GM21619 (cell line): Measurements from ENCODE around the gene VPS18.

Experiments used
- ATAC-seq: cut with Tn5 transposase; IDR thresholded peaks from one replicate; pipeline ENCODE4 v1.9.1; 2021; ENCODE audit not compliant: unreplicated experiment

Gene VPS18

GRCh38 chr15:40934457-40934856 is 40.2 kb downstream of the VPS18 start:
- ATAC-seq: no peak

GRCh38 chr15:40936234-40936708 is 42.0 kb downstream of the VPS18 start:
- ATAC-seq: no peak

- ATAC-seq: no peak
These were observed 42.7 kb downstream of the VPS18 start for GRCh38 chr15:40936709-40937666.

GRCh38 chr15:40937762-40938535 is 43.7 kb downstream of the VPS18 start:
- no peak for ATAC-seq

GRCh38 chr15:40938536-40938870 is 44.3 kb downstream of the VPS18 start:
- ATAC-seq: no peak

GRCh38 chr15:40940296-40940801 is 46.1 kb downstream of the VPS18 start:
- ATAC-seq: no peak

- ATAC-seq: no peak
These were observed 46.8 kb downstream of the VPS18 start for GRCh38 chr15:40941068-40941527.

GRCh38 chr15:40941528-40942336 is 47.5 kb downstream of the VPS18 start:
- ATAC-seq: peak; percentile 55

GRCh38 chr15:40942337-40942854 is 48.1 kb downstream of the VPS18 start:
- ATAC-seq: peak; percentile 1

- no peak for ATAC-seq
These were observed 48.6 kb downstream of the VPS18 start for GRCh38 chr15:40942878-40943277.

- no peak for ATAC-seq
These were observed 49.6 kb downstream of the VPS18 start for GRCh38 chr15:40943764-40944365.

- no peak for ATAC-seq
These were observed 50.5 kb downstream of the VPS18 start for GRCh38 chr15:40944510-40945296.

GRCh38 chr15:40948706-40949473 is 54.6 kb downstream of the VPS18 start:
- no peak for ATAC-seq

- no peak for ATAC-seq
These were observed 55.5 kb downstream of the VPS18 start for GRCh38 chr15:40949756-40950207.

- ATAC-seq: no peak
These were observed 57.5 kb downstream of the VPS18 start for GRCh38 chr15:40951764-40952163.

GRCh38 chr15:40952301-40952900 is 58.2 kb downstream of the VPS18 start:
- no peak for ATAC-seq

- peak; percentile 89 for ATAC-seq
These were observed 58.9 kb downstream of the VPS18 start, which contains the start of gene CHAC1 for GRCh38 chr15:40952901-40953712. TSS of gene CHAC1 (plus strand) at chr15:40953471. CDS start at chr15:40953584, 113 bp downstream.
